Stimulated activated CD8-positive, alpha-beta memory T cell treated with anti-CD3 and anti-CD28 coated beads, Interleukin-2, amount 100 ng/mL, for 48 hours (primary cell): ENCODE data around the gene CDK2.
"Not testable (repeated sequence)": the region's sequence is repeated elsewhere in the genome, so short reads cannot be mapped to it uniquely, and the experiment has no call there.

Experiments
- DNase-seq, 2 donors: peaks; one replicate each; pipeline ENCODE4 v3.0.0-alpha.2; 2020; ENCODE audit warnings: low read depth in 2 of 2

The CDK2 gene

GRCh38 chr12:55979069-55979468 is 12.4 kb downstream of the CDK2 start:
- no peak for DNase-seq

DNA sequence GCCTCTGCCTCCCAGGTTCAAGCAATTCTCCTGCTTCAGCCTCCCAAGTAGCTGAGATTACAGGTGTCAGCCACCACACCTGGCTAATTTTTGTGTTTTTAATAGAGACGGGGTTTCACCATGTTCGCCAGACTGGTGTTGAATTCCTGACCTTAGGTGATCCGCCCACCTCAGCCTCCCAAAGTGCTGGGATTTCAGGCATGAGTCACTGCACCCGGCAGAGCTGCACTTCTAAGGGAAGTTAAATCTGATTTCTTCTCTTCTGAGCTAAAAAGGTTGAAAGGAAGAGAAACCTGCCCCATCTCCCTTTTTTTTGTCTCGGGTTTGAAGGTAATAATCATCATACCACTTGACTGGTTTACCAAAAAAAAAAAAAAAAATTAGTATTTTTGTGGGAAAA is 15.3 kb downstream of the CDK2 start:
- not testable (repeated sequence) for DNase-seq

DNA sequence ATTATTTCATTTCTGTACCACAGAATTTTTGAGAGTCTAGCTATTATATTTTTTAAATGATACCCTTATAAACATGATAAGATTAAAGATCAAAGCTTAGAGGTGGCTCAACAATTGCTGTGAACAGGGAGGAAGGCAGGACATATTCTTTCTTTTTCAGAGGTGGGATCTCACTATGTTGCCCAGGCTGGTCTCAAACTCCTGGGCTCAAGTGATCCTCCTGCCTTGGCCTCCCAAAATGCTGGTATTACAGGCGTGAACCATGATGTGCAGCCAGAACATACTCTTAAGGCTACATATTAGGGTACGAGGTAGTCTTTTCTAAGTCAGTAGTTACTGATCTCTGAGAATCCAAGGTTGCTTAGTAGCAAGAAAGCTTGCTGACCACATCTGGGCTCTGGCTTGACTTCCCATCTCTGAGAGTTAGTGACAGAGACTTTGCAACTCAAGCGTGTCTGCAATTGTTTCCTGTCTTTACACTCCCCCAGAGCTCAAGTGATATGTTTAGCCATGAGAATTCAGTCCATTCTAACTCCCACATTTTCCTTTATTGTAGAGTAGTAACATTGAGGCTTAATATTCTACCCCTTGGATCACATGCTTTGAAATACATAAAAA is 15.8 kb downstream of the CDK2 start:
- DNase-seq, result no peak

DNA sequence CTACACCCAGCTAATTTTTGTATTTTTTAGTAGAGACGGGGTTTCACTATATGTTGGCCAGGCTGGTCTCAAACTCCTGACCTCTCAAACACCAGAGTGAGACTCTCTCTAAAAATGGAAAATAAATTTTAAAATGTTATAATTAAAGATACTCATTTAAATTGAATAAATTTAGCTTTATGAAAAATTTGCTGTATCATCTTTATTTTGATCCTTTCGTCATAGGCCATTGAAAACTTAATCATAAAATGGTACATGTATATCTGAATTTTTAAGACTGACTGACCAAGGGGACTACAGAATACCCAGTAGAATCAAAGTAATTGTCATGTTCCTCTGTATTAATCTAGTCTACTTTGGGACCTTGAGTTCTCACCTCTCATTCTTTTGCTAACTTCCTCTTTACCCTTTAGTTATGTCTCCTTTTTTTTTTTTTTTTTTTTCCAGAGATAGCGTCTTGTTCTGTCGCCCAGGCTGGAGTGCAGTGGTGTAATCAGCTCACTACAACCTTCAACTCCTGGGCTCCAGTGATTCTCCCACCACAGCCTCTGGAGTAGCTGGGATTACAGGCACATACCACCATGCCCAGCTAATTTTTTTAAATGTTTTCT is 16.7 kb downstream of the CDK2 start:
- no peak for DNase-seq

- DNase-seq, result no peak
These were observed 18.2 kb downstream of the CDK2 start for GRCh38 chr12:55984861-55985260.

DNA sequence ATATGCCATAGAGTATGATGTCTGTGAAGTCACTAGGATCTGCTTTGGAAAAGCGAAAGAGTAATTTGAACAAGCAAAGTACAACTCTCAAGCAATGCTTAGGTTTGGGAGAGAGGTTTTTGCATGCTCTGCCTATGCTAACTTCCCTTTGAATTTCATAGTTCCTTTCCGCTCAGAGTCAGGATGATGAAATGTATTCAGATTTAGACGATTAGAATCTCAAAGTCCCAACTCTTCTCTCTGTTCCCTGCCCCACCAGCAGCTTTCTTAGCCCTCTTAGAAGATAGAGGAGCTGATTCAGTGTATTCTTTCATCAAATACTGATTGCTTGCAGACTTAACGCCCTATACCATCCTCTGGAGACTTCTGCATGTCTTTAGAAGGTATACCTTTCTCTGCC is 18.7 kb downstream of the CDK2 start:
- no peak for DNase-seq

DNA sequence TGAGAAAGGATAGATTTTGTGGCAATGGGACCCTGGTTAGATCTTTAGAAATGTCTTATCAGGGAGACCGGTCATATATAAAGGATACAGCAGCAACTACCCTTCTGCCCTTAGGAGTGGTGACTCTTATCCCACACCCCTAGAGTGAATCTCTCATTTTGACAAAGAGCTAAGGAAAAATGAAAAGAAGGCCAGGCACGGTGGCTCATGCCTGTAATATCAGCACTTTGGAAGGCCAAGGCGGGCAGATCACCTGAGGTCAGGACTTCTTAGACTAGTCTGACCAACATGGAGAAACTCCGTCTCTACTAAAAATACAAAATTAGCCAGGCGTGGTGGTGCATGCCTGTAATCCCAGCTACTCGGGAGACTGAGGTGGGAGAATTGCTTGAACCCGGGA is 19.3 kb downstream of the CDK2 start:
- DNase-seq, result not testable (repeated sequence)

- DNase-seq, result no peak
These were observed 24.5 kb downstream of the CDK2 start for GRCh38 chr12:55991110-55991509.

DNA sequence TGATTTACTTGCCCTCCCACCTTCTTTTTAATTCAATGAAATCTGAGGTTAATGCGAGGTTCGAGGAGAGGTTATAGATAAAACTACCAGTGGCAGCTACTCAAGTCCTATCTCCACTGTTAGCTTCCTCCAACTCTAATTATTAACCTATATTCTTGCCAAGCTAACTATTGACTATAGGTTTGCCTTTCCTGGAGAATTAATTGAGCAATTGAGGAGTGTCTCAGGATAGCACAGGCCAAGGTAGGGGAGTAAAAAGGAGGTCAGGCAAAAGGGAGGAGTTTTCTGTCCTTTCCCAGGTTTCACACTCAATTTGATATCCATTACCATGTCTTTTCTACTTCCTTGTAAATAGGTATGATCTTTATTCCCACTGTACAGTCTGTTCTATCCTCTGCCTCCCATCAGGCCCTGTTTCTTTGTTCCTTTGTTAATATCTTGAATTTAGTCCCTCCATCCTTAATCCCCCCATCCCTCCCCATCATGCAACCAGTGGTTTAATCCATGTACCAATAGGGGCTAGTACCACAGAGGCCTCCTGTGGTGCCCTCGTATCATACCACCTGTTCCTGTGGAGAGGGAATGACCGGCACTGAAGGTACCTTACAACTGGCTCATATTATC is 26.7 kb downstream of the CDK2 start:
- DNase-seq, result no peak

- no peak for DNase-seq
These were observed 28.7 kb downstream of the CDK2 start for GRCh38 chr12:55995366-55995765.

GRCh38 chr12:55996201-55996714 is 29.6 kb downstream of the CDK2 start:
- DNase-seq, result no peak

GRCh38 chr12:55996715-55997534 is 30.3 kb downstream of the CDK2 start, which contains the start of gene SUOX:
TSS of gene SUOX (plus strand) at chr12:55997276. CDS start at chr12:56002222, 4,946 bp downstream.
- DNase-seq, result peak in 1 of 2 donors; percentile 14

- no peak for DNase-seq
These were observed 30.9 kb downstream of the CDK2 start for GRCh38 chr12:55997535-55997859.

- DNase-seq, result not testable (repeated sequence)
These were observed 32.9 kb downstream of the CDK2 start for GRCh38 chr12:55999522-55999921.

DNA sequence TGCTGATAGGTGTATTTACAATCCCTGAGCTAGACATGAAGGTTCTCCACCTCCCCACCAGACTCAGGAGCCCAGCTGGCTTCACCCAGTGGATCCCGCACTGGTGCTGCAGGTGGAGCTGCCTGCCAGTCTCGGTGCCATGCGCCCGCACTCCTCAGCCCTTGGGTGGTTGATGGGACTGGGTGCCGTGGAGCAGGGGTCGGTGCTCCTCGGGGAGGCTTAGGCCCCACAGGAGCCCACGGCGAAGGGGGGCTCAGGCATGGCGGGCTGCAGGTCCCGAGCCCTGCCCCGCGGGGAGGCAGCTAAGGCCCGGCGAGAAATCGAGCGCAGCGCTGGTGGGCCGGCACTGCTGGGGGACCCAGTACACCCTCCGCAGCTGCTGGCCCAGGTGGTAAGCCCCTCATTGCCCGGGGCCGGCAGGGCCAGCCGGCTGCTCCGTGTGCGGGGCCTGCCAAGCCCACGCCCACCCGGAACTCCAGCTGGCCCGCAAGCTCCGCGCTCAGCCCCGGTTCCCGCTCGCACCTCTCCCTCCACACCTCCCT is 33.4 kb downstream of the CDK2 start:
- DNase-seq, result not testable (repeated sequence)

- DNase-seq, result no peak
These were observed 35.0 kb downstream of the CDK2 start for GRCh38 chr12:56001487-56002100.

DNA sequence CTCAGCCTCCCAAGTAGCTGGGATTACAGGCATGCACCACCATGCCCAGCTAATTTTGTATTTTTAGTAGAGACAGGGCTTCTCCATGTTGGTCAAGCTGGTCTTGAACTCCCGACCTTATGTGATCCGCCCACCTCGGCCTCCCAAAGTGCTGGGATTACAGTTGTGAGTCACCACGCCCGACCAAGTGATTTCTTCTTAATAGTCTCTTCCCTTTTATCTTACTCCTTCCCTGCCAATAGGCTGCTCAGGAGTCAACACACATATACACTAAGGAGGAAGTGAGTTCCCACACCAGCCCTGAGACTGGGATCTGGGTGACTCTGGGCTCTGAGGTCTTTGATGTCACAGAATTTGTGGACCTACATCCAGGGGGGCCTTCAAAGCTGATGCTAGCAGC is 36.7 kb downstream of the CDK2 start:
- DNase-seq, result not testable (repeated sequence)

- no peak for DNase-seq
These were observed 37.6 kb downstream of the CDK2 start for GRCh38 chr12:56004211-56004610.

DNA sequence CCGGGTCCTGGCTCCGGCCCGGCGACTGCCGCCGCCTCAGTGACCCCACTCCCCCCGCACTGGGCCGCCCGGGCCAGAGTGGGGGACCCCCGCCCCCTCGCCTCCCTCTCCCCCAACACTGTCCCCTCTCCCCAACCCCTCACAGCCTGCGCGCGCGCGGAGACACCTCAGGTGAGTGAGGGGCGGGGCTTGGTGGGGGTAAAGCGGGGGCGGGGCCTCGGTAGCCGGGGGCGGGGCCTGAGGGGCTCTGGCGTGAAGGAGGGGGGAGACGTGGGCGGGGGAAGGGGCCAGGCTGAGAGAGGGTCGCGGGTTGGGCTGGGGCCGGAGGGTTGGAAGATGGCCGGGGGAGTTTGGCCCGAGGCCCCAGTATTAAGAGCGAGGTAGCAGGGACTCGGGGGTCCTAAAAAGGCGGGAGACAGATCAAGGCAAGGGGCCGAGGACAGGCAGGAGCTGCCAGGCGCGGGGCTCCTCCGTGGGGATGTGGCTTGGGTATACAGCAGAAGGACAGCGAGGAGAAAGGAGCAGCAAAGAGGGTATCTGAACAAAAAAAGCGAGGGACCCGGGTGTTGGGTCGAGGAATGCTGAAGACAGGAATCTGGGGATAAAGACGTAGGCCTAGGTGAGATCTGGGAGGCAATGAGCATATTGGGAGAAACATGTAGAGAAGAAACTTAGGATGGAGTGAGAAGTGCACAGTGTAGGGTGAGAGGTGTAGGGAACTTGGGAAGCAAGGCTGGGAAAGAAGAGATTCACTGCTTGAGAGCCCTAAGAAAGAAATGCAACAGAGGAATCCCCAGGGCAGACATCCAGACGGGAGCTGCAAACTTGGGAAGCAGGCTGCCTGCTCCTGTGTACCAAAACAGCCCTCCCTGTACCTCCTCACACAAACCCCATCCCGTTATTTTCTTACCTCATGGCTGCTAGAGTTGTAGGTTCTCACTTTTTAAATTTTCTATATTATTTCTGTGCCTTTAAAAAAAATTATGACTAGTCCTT is 41.2 kb downstream of the CDK2 start:
- DNase-seq, result peak; percentile 55 to 57

- no peak for DNase-seq
These were observed 43.5 kb downstream of the CDK2 start for GRCh38 chr12:56010111-56010570.
